NCI-H2196 (cell line): Measurements from ENCODE around the gene PLEKHG4.

Experiments
- DNase-seq: peaks from one replicate; lab custom pipeline; 2025; ENCODE audit not compliant: unreplicated experiment; lab: John Stamatoyannopoulos, UW

PLEKHG4 gene, protein sequence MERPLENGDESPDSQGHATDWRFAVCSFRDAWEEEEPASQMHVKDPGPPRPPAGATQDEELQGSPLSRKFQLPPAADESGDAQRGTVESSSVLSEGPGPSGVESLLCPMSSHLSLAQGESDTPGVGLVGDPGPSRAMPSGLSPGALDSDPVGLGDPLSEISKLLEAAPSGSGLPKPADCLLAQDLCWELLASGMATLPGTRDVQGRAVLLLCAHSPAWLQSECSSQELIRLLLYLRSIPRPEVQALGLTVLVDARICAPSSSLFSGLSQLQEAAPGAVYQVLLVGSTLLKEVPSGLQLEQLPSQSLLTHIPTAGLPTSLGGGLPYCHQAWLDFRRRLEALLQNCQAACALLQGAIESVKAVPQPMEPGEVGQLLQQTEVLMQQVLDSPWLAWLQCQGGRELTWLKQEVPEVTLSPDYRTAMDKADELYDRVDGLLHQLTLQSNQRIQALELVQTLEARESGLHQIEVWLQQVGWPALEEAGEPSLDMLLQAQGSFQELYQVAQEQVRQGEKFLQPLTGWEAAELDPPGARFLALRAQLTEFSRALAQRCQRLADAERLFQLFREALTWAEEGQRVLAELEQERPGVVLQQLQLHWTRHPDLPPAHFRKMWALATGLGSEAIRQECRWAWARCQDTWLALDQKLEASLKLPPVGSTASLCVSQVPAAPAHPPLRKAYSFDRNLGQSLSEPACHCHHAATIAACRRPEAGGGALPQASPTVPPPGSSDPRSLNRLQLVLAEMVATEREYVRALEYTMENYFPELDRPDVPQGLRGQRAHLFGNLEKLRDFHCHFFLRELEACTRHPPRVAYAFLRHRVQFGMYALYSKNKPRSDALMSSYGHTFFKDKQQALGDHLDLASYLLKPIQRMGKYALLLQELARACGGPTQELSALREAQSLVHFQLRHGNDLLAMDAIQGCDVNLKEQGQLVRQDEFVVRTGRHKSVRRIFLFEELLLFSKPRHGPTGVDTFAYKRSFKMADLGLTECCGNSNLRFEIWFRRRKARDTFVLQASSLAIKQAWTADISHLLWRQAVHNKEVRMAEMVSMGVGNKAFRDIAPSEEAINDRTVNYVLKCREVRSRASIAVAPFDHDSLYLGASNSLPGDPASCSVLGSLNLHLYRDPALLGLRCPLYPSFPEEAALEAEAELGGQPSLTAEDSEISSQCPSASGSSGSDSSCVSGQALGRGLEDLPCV

DNA sequence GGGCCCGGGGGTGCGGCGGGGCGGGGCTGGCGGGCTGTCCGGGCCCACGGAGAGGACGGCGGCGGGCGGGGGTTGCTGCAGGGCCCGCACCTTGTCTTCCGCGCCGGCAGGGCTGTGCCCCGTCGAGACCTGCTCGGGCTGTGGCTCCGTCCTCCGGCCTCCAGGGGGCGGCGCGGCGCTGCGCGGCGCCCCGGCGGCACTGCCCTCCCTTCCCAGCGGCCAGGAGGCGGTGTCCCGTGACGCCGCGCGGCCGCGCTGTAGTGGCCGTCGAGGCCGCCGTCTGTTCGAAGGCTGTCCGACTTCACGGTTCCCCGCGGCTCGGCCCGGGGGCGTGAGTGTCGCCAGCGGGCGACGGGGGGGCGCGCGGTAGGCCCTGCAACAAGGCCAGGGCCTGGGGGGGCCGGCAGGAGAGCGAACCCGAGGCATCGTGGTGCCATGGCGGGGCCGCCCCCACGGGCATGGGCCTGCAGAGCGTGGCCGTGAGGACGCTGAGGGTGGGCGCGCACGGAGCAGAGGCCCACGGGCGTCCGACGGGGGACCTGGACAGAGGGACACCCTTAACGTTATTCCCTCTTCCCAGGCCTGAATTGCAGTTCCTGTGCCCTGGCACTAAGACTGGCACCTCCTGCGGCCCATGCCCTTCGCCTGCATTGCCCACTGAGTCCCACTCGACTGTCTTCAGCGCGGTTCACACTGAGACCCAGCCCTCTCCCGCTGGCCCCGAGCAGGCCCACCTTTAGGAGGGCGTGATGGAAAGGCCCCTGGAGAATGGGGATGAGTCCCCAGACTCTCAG lies at the start of gene PLEKHG4:
Gene PLEKHG4 (plus strand): TSS at position 237 of the 794 bp plus-strand sequence. CDS start 513 bp downstream, at position 750.
- DNase-seq, result peak; percentile 69

DNA sequence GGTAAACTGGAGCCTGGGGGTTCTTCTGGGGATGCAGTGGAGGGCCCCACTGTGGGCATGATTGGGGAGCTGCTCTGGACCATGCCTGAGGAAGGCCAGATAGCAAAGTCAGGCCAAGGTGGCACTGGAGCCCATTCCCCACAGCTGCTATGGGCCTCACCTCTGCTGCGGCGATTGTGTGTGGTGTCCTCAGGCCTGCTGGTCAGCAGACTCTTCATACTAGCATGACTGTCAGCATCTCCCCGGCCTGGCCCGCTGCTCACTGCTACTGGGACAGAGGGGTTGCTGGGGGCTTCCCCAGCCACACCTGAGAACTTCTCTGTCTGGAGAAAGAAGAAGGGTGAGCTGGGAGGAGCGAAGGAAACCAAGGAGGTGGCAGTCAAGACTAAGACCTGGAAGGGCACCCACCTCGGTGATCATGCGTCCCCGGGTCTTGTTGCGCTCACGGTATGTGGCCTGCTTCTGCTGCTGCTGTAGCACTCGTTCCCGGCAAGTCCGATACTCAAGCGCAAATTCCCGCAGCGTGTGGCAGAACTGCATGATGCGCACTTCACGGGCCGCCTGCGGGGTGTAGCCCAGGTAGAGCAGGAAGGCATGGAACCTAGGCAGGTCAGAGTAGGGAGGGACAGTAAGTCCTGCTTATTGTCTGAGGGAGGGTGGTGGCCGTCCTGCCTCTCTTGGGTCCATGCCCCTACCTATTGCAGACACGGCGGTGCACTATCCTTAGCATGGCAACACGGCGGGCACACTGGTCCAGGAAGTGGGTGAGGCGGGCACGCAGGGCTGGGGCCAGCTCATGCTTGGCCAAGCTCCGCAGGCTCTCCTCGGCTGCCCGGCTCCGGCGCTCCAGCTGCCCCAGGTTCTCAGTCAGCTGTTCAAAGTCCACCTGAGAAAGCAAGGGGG lies 49.2 kb upstream of the PLEKHG4 start:
- no peak for DNase-seq

GRCh38 chr16:67230809-67231660 lies 48.3 kb upstream of the PLEKHG4 start:
- peak; percentile 20 for DNase-seq

- no peak for DNase-seq
These were observed 45.7 kb upstream of the PLEKHG4 start for GRCh38 chr16:67233596-67233995.

- DNase-seq, result no peak
These were observed 45.1 kb upstream of the PLEKHG4 start for GRCh38 chr16:67234180-67234597.

DNA sequence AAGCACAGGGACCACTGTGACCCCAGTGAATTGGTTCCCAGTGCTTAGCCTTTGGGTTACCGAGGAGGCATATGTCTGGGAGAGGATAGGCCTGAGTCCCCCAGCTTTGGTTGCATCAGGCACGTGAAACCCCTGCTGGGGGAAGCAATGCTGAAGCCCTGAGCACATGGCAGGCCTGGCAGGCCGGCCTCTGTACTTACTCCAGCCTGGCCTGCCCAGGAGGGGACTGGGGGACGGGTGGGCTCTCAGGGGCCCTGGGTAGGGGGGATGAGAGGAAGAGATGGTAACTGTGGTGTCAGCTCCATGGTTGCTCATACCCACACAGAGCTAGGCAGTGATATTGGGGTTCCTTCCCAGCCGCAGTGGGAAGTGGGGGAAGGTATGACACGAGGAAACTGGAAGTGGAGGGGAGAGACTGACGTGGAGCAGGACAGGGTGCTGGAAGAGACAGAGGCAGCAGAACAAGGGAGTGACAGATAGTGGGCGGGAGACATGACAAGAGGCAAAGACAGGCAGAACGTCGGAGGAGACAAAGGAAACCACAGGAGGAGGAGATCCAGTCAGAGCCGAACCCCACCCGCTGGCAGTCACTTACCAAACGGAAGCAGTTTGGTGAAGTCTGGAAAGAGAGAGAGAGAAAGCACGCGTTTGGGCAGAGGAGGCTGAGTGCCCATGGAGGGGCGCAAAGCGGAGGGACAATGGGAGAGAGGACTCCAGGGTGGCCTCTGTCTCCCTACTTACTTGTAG lies 43.3 kb upstream of the PLEKHG4 start:
- DNase-seq, result no peak

DNA sequence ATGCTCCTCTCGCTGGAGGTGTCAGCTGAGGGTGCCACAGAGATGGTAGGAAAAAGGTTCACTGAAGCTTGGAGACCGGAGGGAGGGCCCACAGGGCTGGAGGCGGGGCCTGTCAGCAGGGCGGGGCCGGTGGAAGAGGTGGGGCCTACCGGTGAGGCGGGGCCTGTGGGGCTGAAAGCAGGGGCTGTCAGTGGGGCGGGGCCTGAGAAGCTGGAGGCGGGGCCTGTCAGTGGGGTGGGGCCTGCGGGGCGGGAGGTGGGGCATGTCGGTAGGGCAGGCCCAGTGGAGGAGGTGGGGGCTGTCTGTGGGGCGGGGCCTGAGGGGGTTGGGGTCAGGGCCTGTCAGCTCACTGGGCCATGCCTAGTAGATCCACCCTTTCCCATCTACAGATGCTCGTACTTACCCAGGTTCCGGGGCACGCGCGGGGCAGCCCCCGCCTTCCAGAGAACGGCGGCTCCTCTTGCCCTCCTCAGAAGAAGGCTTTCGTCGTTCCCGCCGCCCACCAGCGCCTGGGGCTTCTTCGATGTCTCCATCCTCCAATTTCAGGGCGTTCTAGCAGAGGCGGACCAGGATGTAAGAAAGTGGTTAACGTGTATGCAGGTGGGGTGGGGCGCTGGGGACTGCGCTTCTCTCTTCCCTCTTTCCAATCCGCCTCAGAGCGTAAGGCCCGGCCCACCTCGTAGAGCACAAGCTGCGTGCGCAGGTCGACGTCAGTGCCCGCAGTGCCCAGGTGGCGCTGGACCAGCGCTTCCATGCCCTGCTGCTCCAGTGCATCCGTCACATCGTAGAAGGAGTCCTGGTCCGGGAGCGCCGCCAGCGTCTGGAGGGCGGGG lies 42.6 kb upstream of the PLEKHG4 start:
- peak; percentile 24 for DNase-seq

GRCh38 chr16:67237396-67238277 lies 41.7 kb upstream of the PLEKHG4 start:
- no peak for DNase-seq

- no peak for DNase-seq
These were observed 41.1 kb upstream of the PLEKHG4 start for GRCh38 chr16:67238278-67238575.

DNA sequence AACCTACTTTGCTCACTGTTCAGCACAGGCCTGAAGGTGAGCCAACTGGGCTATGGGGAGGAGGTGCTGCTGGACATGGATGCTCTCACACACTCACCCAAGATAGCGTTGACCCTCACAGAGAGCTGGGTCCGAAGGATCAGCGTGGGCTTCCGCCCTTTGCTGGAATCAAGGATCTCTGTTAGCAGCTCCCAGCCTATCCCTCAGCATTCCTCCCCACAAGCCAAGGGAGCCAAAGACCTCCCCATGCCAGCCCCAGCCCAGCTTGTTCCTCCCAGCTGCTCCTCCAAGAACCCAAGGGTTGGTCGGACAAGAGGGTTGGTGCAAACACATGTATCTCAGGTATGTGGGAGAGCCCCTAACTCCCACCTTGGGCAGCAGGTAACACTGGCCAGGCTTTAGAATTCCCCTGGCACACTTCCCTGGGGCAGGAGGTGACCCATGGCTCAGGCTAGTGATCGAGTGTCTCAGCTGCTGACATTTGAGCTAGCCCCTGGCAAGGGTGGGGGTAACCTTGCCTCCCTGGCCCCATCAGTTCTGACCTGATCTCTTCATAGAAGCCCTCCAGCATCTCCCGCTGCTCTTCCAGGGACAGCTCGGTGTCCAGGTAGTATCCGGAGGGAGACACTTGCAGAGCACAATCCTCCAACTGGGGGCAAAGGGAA lies 40.4 kb upstream of the PLEKHG4 start:
- no peak for DNase-seq

DNA sequence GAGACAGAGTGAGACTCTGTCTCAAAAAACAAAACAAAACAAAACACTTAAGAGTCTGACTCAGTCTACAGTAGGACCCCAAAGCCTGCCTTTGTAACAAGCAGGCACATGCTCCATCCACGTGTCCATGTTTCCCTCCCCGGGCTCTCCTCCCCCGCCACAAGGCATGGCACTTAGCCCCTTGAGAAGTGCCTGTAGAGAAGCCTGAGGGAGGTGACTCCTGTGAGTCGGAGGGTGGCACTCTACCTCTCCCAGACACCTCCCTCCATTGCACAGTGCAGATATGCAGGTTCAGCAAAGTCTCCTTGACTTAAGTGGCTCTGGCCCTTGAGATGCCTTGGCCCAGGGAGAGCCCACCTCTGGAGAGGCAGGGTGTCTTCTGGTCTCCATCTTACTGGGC lies 38.8 kb upstream of the PLEKHG4 start:
- no peak for DNase-seq

GRCh38 chr16:67241008-67241900 lies 38.1 kb upstream of the PLEKHG4 start:
- DNase-seq, result peak; percentile 24

DNA sequence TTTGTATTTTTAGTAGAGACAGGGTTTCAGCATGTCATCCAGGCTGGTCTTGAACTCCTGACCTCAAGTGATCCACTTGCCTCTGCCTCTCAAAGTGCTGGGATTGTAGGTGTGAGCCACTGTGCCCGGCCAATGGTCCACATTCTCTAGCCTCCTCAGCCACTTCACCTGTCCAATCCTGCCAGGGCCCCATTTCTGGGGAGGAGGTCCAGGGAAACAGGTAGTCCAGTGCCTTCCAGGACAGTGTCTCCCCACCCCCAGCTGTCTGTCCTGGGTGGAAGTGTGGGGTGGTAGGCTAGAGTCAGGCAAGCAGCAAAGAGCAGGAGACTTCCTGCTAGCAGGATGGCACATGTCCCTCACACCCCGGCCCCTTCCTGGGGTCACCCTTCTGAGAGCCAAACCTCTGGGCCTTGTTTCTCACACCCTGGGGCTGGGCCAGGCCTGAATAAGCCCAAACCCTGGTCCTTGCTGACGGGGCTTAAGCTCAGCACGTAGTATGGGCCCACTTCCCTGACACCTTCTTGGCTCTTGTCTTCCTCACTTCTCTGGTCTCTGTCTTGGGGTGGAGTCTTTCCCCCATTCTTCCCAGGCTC lies 37.1 kb upstream of the PLEKHG4 start:
- no peak for DNase-seq

- DNase-seq, result no peak
These were observed 35.9 kb upstream of the PLEKHG4 start for GRCh38 chr16:67243481-67243880.
